ENCODE data around the gene FAIM.

The FAIM gene

DNA sequence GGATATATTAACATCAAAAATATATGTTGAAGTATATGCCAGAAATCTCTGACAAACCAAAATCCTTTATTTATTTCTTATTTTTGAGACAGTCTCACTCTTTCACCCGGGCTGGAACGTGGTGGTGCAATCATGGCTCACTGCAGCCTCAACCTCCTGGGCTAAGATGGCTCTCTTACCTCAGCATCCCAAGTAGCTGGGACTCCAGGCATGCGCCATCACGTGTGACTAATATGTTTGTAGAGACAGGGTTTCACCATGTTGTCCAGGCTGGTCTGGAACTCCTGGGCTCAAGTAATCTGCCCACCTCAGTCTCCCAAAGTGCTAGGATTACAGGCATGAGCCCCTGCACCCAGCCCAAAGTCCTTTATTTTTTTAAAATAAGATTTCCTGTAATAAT, 11.9 kb downstream of the FAIM start:
- no peak overlapping the region for H3K14ac ChIP-seq (ENCODE audit: low read length in 2 of 2)
- H2BK12ac ChIP-seq (ENCODE audit: low read length in 2 of 2) = no peak overlapping the region
- WGBS = 97% methylated on average over 4 of the region's 4 CpGs

DNA sequence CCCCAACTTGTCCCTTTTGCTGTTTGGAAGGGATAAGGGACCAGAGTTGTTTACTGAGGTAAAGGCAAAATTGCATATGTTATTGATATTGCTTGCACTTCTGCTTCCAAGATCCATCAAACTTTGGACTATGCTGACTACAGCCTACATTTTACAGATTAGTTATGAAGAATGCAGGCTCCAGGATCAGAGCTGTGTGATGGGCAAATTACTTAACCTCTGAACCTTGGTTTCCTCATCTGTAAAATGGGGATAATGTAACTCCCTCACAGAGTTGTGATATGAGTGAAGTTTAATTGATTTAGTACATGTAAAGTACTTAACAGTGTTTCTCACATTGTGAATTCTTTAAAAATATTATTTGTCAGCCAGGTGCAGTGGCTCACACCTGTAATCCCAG, 15.9 kb downstream of the FAIM start:
- no peak overlapping the region for H3K14ac ChIP-seq (ENCODE audit: low read length in 2 of 2)
- H3K27ac ChIP-seq (ENCODE audit: low read length, poor library complexity, severe bottlenecking) = no peak overlapping the region
- H4K8ac ChIP-seq (ENCODE audit: low read length) = no peak overlapping the region
- no peak overlapping the region for H2BK120ac ChIP-seq (ENCODE audit: low read depth, low read length)
- H2BK15ac ChIP-seq (ENCODE audit: low read depth, poor library complexity, severe bottlenecking) = no peak overlapping the region
- no peak overlapping the region for H2AK5ac ChIP-seq (ENCODE audit: low read length, severe bottlenecking)
- H4K91ac ChIP-seq (ENCODE audit: low read length) = no peak overlapping the region
- H3K4me1 ChIP-seq (ENCODE audit: control insufficient read depth, insufficient read depth, low read depth, low read length) = no peaks in the 10 kb centered on the region
- no peak overlapping the region for H2BK12ac ChIP-seq (ENCODE audit: low read length in 2 of 2)
- no peak overlapping the region for H3K9ac ChIP-seq (ENCODE audit: low read length)
- H2AFZ ChIP-seq (ENCODE audit: low read depth, low read length) = no peak overlapping the region
- no peaks in the 10 kb centered on the region for H3K9me3 ChIP-seq (ENCODE audit: control insufficient read depth, low read length)
- no peak overlapping the region for H3K4ac ChIP-seq (ENCODE audit: low read depth in 1 of 2, low read length in 2 of 2)
- H2BK5ac ChIP-seq (ENCODE audit: low read depth, low read length, poor library complexity, severe bottlenecking) = no peak overlapping the region
- peaks cover 1% of the 10 kb centered on the region for H3K79me1 ChIP-seq (replicated peaks; ENCODE audit: low read length, poor library complexity, severe bottlenecking)
- H3K4me3 ChIP-seq (ENCODE audit: insufficient read depth in 1 of 2, low read depth in 1 of 2, low read length in 2 of 2) = no peak overlapping the region
- H3K27me3 ChIP-seq (ENCODE audit: control insufficient read depth in 1 of 2, insufficient read depth in 1 of 2, low read length in 2 of 2) = no peaks in the 10 kb centered on the region
- H3K23ac ChIP-seq (ENCODE audit: low read length in 2 of 2) = no peak overlapping the region
- no peak overlapping the region for H3K18ac ChIP-seq (ENCODE audit: low read depth in 1 of 2, low read length in 2 of 2)
- DNase-seq = no peak
- H3K36me3 ChIP-seq (ENCODE audit: control insufficient read depth in 1 of 2, insufficient read depth in 2 of 2, low read depth in 1 of 2, low read length in 2 of 2) = peaks cover 0 to 2% of the 10 kb centered on the region in 2 experiments
- no peak overlapping the region for H3K4me2 ChIP-seq (ENCODE audit: low read length, poor library complexity, severe bottlenecking)

More for the DNA sequence above, 11.9 kb downstream of the FAIM start:
- Histone ChIP-seq H3K27me3 (ENCODE audit: control insufficient read depth in 1 of 2, insufficient read depth in 1 of 2, low read length in 2 of 2) (no peaks in the 10 kb centered on the region), H3K9me3 (ENCODE audit: control insufficient read depth, low read length) (no peaks in the 10 kb centered on the region), H4K8ac (ENCODE audit: low read length) (peak overlapping the region; percentile 2), H3K36me3 (ENCODE audit: control insufficient read depth in 1 of 2, insufficient read depth in 2 of 2, low read depth in 1 of 2, low read length in 2 of 2) (no peaks in the 10 kb centered on the region), H3K27ac (ENCODE audit: low read length, poor library complexity, severe bottlenecking) (no peak overlapping the region), H2AK5ac (ENCODE audit: low read length, severe bottlenecking) (no peak overlapping the region), H3K79me1 (replicated peaks; ENCODE audit: low read length, poor library complexity, severe bottlenecking) (peaks cover 4% of the 10 kb centered on the region), H2AFZ (ENCODE audit: low read depth, low read length) (no peak overlapping the region), H3K4me2 (ENCODE audit: low read length, poor library complexity, severe bottlenecking) (no peak overlapping the region), H2BK120ac (ENCODE audit: low read depth, low read length) (no peak overlapping the region), H3K4ac (ENCODE audit: low read depth in 1 of 2, low read length in 2 of 2) (no peak overlapping the region), H3K23ac (ENCODE audit: low read length in 2 of 2) (no peak overlapping the region), H3K4me1 (ENCODE audit: control insufficient read depth, insufficient read depth, low read depth, low read length) (no peaks in the 10 kb centered on the region), H2BK5ac (ENCODE audit: low read depth, low read length, poor library complexity, severe bottlenecking) (no peak overlapping the region), H3K18ac (ENCODE audit: low read depth in 1 of 2, low read length in 2 of 2) (no peak overlapping the region), H3K9ac (ENCODE audit: low read length) (no peak overlapping the region), H3K4me3 (ENCODE audit: insufficient read depth in 1 of 2, low read depth in 1 of 2, low read length in 2 of 2) (no peak overlapping the region), H4K91ac (ENCODE audit: low read length) (no peak overlapping the region), H2BK15ac (ENCODE audit: low read depth, poor library complexity, severe bottlenecking) (no peak overlapping the region)
- DNase-seq = no peak

DNA sequence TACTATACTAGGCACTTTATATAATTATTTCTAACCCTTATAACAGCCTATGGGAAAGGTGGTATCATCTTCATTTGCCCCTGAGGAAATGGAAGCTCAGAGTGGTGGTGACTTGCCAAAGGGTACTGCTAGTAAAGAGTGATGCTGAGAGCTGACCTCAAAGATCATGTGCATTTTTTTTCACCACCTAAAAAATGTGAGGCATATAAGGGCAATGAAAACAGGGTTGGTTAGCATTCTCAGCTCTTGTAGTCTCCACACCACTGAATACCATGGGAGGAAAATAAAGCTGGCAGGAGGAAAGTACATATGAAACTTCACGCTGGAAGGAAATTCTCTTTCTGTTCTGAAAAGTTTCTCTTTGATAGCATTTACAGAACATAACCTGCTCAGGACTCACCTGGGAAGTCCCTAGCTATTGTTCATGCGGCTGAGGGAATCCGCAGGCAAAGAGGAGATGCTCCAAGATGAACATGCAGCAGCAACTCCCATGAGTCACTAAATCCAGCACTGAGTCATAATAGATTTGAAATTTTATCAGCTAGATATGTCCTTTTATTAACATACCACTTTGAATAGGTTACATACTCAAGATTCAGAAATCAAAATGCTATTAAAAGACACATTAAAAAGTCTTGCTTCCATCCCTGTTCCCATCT, 17.3 kb downstream of the FAIM start:
- no peak overlapping the region for H3K27ac ChIP-seq (ENCODE audit: low read length, poor library complexity, severe bottlenecking)
- H2AFZ ChIP-seq (ENCODE audit: low read depth, low read length) = no peak overlapping the region
- H3K79me1 ChIP-seq (replicated peaks; ENCODE audit: low read length, poor library complexity, severe bottlenecking) = peaks cover 1% of the 10 kb centered on the region
- H2BK12ac ChIP-seq (ENCODE audit: low read length in 2 of 2) = no peak overlapping the region
- no peak overlapping the region for H3K4me2 ChIP-seq (ENCODE audit: low read length, poor library complexity, severe bottlenecking)
- no peak overlapping the region for H4K91ac ChIP-seq (ENCODE audit: low read length)
- peaks cover 0 to 2% of the 10 kb centered on the region in 2 experiments for H3K36me3 ChIP-seq (ENCODE audit: control insufficient read depth in 1 of 2, insufficient read depth in 2 of 2, low read depth in 1 of 2, low read length in 2 of 2)
- no peak overlapping the region for H4K8ac ChIP-seq (ENCODE audit: low read length)
- no peak overlapping the region for H3K4ac ChIP-seq (ENCODE audit: low read depth in 1 of 2, low read length in 2 of 2)
- H3K23ac ChIP-seq (ENCODE audit: low read length in 2 of 2) = no peak overlapping the region
- no peak overlapping the region for H3K9ac ChIP-seq (ENCODE audit: low read length)
- H2BK120ac ChIP-seq (ENCODE audit: low read depth, low read length) = no peak overlapping the region
- H3K4me1 ChIP-seq (ENCODE audit: control insufficient read depth, insufficient read depth, low read depth, low read length) = no peaks in the 10 kb centered on the region
- no peak overlapping the region for H3K4me3 ChIP-seq (ENCODE audit: insufficient read depth in 1 of 2, low read depth in 1 of 2, low read length in 2 of 2)
- no peaks in the 10 kb centered on the region for H3K9me3 ChIP-seq (ENCODE audit: control insufficient read depth, low read length)
- H3K14ac ChIP-seq (ENCODE audit: low read length in 2 of 2) = no peak overlapping the region
- no peak overlapping the region for H2BK5ac ChIP-seq (ENCODE audit: low read depth, low read length, poor library complexity, severe bottlenecking)
- H2AK5ac ChIP-seq (ENCODE audit: low read length, severe bottlenecking) = no peak overlapping the region
- WGBS = 100% methylated on average over 1 of the region's 3 CpGs
- no peaks in the 10 kb centered on the region for H3K27me3 ChIP-seq (ENCODE audit: control insufficient read depth in 1 of 2, insufficient read depth in 1 of 2, low read length in 2 of 2)
- no peak for DNase-seq
- H2BK15ac ChIP-seq (ENCODE audit: low read depth, poor library complexity, severe bottlenecking) = no peak overlapping the region
- no peak overlapping the region for H3K18ac ChIP-seq (ENCODE audit: low read depth in 1 of 2, low read length in 2 of 2)

DNA sequence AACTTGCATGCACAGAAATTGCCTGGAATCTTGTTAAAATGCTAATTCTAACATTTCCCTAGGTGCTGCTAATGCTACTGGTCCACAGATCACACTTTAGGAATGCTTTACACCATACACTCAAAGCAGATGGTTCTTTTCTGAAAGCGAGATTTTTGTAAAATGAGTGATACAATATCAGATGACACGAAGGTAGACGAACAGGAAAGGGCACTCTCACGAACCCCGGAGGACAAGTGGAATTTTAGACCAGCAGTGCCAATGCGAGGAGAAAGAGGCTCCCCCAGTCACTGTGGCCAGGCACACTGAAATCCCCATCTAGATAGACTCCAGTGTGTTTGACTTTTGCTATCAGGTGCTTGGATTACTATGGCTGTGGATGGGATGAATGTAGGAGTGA, 21.0 kb downstream of the FAIM start:
- Histone ChIP-seq H3K4me1 (ENCODE audit: control insufficient read depth, insufficient read depth, low read depth, low read length) (no peaks in the 10 kb centered on the region), H2AK5ac (ENCODE audit: low read length, severe bottlenecking) (no peak overlapping the region), H4K91ac (ENCODE audit: low read length) (no peak overlapping the region), H3K27me3 (ENCODE audit: control insufficient read depth in 1 of 2, insufficient read depth in 1 of 2, low read length in 2 of 2) (no peaks in the 10 kb centered on the region), H3K9ac (ENCODE audit: low read length) (no peak overlapping the region), H3K18ac (ENCODE audit: low read depth in 1 of 2, low read length in 2 of 2) (no peak overlapping the region), H3K14ac (ENCODE audit: low read length in 2 of 2) (no peak overlapping the region), H4K8ac (ENCODE audit: low read length) (no peak overlapping the region), H2BK120ac (ENCODE audit: low read depth, low read length) (no peak overlapping the region), H2BK15ac (ENCODE audit: low read depth, poor library complexity, severe bottlenecking) (no peak overlapping the region), H2BK5ac (ENCODE audit: low read depth, low read length, poor library complexity, severe bottlenecking) (no peak overlapping the region), H2AFZ (ENCODE audit: low read depth, low read length) (no peak overlapping the region), H3K4ac (ENCODE audit: low read depth in 1 of 2, low read length in 2 of 2) (no peak overlapping the region), H3K9me3 (ENCODE audit: control insufficient read depth, low read length) (no peaks in the 10 kb centered on the region), H2BK12ac (ENCODE audit: low read length in 2 of 2) (no peak overlapping the region), H3K4me3 (ENCODE audit: insufficient read depth in 1 of 2, low read depth in 1 of 2, low read length in 2 of 2) (no peak overlapping the region), H3K79me1 (replicated peaks; ENCODE audit: low read length, poor library complexity, severe bottlenecking) (no peaks in the 10 kb centered on the region), H3K4me2 (ENCODE audit: low read length, poor library complexity, severe bottlenecking) (no peak overlapping the region), H3K23ac (ENCODE audit: low read length in 2 of 2) (no peak overlapping the region), H3K36me3 (ENCODE audit: control insufficient read depth in 1 of 2, insufficient read depth in 2 of 2, low read depth in 1 of 2, low read length in 2 of 2) (peaks cover 0 to 8% of the 10 kb centered on the region in 2 experiments), H3K27ac (ENCODE audit: low read length, poor library complexity, severe bottlenecking) (no peak overlapping the region)
- 79% methylated on average over 6 of the region's 6 CpGs for WGBS
- DNase-seq = no peak

Data from mesenchymal stem cell (in vitro differentiated cells and primary cell).